Transverse colon (tissue), 4 donors: ENCODE results near the gene ZNF433. TPM values are rescaled to one million over a fixed set of nuclear protein-coding genes. Genes with fewer than 3 reads are reported as not detected.

Experiments
- DNase-seq: peaks from one replicate; pipeline ENCODE4 v3.0.0-alpha.2; 2019
- H3K27ac ChIP-seq, 4 donors: fragments of 200-600 bp; sonication (generic); 2 replicates each; pipeline ENCODE4 v1.5.1; 2016 to 2018; ENCODE audit warnings: inconsistent platforms in 4 of 4
- H3K27me3 ChIP-seq: fragments of 200-600 bp; sonication (generic); 2 replicates; pipeline ENCODE4 v1.5.1; 2017; ENCODE audit warnings: inconsistent platforms
- H3K36me3 ChIP-seq, 4 donors: fragments of 200-600 bp; sonication (generic); 2 replicates each; pipeline ENCODE4 v1.5.1; 2017 to 2019; ENCODE audit warnings: inconsistent platforms in 4 of 4
- H3K4me1 ChIP-seq, 4 donors: fragments of 200-600 bp; sonication (generic); 2 replicates each; pipeline ENCODE4 v1.5.1; 2017 to 2020; ENCODE audit warnings: inconsistent platforms in 4 of 4
- H3K4me3 ChIP-seq, 4 donors: fragments of 200-600 bp; sonication (generic); 1 replicate in 1 of 4; 2 replicates in 3 of 4; pipeline versions ENCODE4 v1.5.1 to v1.6.1; 2017 to 2019; ENCODE audit warnings: inconsistent platforms in 4 of 4
- H3K9me3 ChIP-seq, 2 donors: fragments of 200-600 bp; sonication (generic); 2 replicates each; pipeline ENCODE4 v1.5.1; 2017 to 2019; ENCODE audit warnings: inconsistent platforms in 2 of 2
- EP300 ChIP-seq: sonication (generic); formaldehyde crosslinking; IDR thresholded peaks from one replicate; pipeline ENCODE4 v1.6.1; 2017; ENCODE audit warnings: antibody characterized with exemption, low read depth
- POLR2A ChIP-seq: fragments of 450-650 bp; IDR thresholded peaks from one replicate; pipeline ENCODE4 v1.6.1; 2016; ENCODE audit warnings: antibody characterized with exemption, mild to moderate bottlenecking, moderate library complexity
- POLR2AphosphoS5 ChIP-seq, 3 donors: sonication (generic); formaldehyde crosslinking; IDR thresholded peaks; one replicate each; pipeline ENCODE4 v1.6.1; 2016; ENCODE audit warnings: antibody characterized with exemption in 3 of 3
- WGBS, 2 donors: methylation state at CpG; one replicate each; pipeline ENCODE4 v1.1.5; 2018; ENCODE audit warnings: low coverage in 1 of 2; 5-methylcytosine and 5-hydroxymethylcytosine counted together
- in situ Hi-C, 4 donors: fragments of 200-750 bp; cut with MboI; loops; one replicate each; pipeline versions ENCODE4 v1.15.0 to v1.15.1; 2017; ENCODE audit warnings: low sequenced_read_pairs in 3 of 4, low pct_ligation_motif_present in 1 of 4, low pct_unique_long_range_greater_than_20kb in 1 of 4
- intact Hi-C: fragments of 100-400 bp; cut with DNase I; formaldehyde crosslinking; loops from one replicate; pipeline ENCODE4 v1.15.1; 2023; ENCODE audit warnings: low total_unique reads
- total RNA-seq, 4 donors: library from RNA; depleted of rRNA; stranded (reverse); fragments of >200 nt; gene quantifications; one replicate each; pipeline ENCODE4 v1.1.0, GENCODE V29; 2016
- TF ChIP-seq, protein P1 (sequence below), 5 experiments: fragments of 200-600 bp in 3 of 5; fragments of 450-650 bp in 2 of 5; sonication (generic) in 3 of 5; IDR thresholded peaks; 1 replicate in 2 of 5; 2 replicates in 3 of 5; pipeline ENCODE4 v1.5.1; 2016 to 2017; ENCODE audit warnings: antibody characterized with exemption in 5 of 5, inconsistent platforms in 3 of 5, mild to moderate bottlenecking in 2 of 5, moderate library complexity in 1 of 5

Gene ZNF433
- total RNA-seq, 4 donors from 2014 or later: 3.2 to 13.5 (median 4.7) TPM

DNA sequence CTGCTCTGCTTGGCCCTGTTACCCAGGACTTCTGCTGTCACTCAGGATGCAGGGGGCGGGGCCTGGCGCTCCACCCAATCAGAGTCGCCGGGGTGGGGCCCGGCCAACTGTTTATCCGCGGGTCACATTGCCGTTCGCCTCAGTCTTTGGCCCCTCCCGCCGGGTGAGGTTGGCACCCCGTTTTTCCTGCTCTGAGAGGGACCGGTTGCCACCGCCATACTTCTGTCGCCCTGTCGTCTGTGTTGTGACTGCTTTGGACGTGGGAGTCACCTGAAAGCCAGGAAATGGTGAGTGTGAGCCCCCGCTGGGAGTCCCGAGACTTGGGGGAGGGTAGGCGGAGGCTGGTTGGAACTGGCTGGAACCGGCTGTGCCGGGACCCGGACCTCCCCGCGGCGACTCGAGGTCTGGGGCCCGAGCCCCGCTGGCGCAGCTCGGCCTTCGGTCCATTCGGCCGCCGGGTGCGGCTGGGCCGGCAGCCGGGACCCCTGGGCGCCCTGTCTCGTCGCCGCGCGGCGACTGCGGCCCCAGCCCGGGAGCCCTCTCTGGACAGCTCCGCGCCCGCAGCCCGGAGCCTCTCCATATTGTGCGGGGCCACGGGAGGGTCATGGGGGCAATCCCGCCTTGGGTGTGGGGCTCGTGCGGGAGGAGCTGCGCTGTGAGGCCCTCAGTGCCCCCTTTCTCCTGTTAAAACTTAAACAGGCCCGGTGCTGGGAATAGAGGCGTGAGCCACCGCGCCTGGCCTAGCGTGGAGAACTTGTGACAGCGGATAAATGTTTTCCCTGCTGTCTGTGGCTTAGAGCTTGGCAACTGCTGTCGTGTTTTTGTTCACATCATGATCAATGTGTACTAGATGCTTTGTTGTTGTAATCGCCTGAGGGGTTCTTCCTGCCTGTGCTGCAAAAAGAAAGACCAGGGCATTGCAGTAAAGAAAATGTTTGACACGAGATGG lies 29.4 kb upstream of the ZNF433 start, which contains the start of gene ZNF844:
TSS of gene ZNF844 (plus strand) at position 142 of the 949 bp plus-strand sequence. CDS start at position 285, 143 bp downstream.
- Histone ChIP-seq H3K27ac (peak within 1 kb of the TSS; percentile 91 to 95 (median 92)), H3K9me3 (peaks cover 25 to 39% of the 10 kb centered on the region in 2 donors), H3K4me3 (peak within 1 kb of the TSS; percentile 65 to 87 (median 80)), H3K4me1 (peaks cover 4 to 16% (median 6%) of the 10 kb centered on the region in 4 donors), H3K27me3 (no peaks in the 10 kb centered on the region), H3K36me3 (peaks cover 0 to 15% (median 5%) of the 10 kb centered on the region in 4 donors)
- DNase-seq: peak; percentile 98
- TF ChIP-seq POLR2A (peak; percentile 97), POLR2AphosphoS5 (IDR thresholded peaks at IDR 0.05) (peak; percentile 95 to 98 (median 98))
- TF ChIP-seq, protein P1, sequence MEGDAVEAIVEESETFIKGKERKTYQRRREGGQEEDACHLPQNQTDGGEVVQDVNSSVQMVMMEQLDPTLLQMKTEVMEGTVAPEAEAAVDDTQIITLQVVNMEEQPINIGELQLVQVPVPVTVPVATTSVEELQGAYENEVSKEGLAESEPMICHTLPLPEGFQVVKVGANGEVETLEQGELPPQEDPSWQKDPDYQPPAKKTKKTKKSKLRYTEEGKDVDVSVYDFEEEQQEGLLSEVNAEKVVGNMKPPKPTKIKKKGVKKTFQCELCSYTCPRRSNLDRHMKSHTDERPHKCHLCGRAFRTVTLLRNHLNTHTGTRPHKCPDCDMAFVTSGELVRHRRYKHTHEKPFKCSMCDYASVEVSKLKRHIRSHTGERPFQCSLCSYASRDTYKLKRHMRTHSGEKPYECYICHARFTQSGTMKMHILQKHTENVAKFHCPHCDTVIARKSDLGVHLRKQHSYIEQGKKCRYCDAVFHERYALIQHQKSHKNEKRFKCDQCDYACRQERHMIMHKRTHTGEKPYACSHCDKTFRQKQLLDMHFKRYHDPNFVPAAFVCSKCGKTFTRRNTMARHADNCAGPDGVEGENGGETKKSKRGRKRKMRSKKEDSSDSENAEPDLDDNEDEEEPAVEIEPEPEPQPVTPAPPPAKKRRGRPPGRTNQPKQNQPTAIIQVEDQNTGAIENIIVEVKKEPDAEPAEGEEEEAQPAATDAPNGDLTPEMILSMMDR (IDR thresholded peaks at IDR 0.05): no peak
- in situ Hi-C loops: no loop called here
- intact Hi-C loops: no loop called here
- 2 to 25% methylated on average over 4 to 59 of the region's 66 CpGs for WGBS, 2 donors

DNA sequence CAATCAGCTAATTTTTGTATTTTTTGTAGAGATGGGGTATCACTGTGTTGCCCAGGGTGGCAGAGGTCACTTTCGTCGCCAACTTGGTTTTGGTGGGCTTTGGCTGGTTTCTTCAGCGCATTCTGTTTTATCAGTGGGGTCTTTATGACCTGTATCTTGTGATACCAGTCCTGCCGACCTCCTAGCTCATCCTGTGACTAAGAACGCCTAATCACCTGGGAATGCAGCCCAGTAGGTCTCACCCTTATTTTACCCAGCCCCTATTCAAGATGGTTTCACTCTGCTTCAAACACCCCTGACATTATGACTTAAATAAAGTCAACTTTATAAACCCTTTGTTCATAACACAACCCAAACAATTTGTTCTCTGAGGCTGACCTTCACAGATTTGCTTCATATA lies 20.3 kb upstream of the ZNF433 start:
- DNase-seq: no peak
- Histone ChIP-seq H3K4me1 (peaks cover 0 to 19% (median 17%) of the 10 kb centered on the region in 4 donors), H3K27ac (no peak overlapping the region), H3K36me3 (no peaks in the 10 kb centered on the region), H3K4me3 (no peak overlapping the region), H3K27me3 (no peaks in the 10 kb centered on the region), H3K9me3 (no peaks in the 10 kb centered on the region)
- in situ Hi-C loops (loop anchor here in 3 of 4 donors (5.0 to 10.0 kb wide), 2 partner anchors 87 to 89 kb away; partner anchors contain the start of gene ZNF20 (in 3 of the 3)), intact Hi-C loops (loop anchor here (5.0 kb wide), 1 partner anchor 87 kb away; the partner anchor contains the start of gene ZNF20)
- WGBS, 2 donors: 76 to 80% methylated on average over 3 to 5 of the region's 5 CpGs
- no peak for TF ChIP-seq POLR2AphosphoS5 (IDR thresholded peaks at IDR 0.05)
- TF ChIP-seq, protein P1 (IDR thresholded peaks at IDR 0.05): no peak
- no peak for TF ChIP-seq EP300
- no peak for TF ChIP-seq POLR2A

DNA sequence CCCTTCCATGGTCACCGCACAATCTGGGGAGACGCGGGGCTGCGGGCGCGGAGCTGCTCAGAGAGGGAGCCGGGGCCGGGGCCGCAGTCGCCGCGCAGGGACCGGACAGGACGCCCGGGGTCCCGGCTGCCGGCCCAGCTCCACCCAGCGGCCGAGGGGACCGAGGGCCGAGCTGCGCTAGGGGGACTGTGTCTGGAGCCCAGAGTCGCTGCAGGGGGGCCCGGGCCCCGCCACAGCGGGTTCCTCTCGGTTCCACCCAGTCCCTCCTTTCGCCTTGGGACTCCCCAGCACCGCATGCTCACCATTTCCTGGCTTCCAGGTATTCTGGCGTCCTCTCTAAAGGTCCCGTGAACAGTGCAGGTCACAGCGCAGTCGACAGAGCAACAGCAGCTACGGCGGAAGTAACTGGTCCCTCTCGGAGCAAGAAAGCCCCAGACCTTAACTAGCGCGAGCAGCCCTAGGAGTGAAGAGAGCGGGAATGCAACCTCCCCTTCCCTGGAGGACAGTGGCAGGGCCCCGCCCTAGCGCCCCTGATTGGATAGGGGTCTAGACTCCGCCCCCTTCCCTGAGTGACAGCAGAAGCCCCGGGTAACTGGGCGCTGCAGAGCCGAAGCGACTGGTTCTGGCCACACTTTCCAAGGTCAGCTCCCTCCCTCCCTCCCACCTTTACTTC lies 17.2 kb upstream of the ZNF433 start, which contains the start of gene ZNF878:
TSS of gene ZNF878 (minus strand) at position 465 of the 673 bp plus-strand sequence. CDS start at position 305, 160 bp downstream.
- peak; percentile 93 for DNase-seq
- TF ChIP-seq POLR2AphosphoS5 (IDR thresholded peaks at IDR 0.05) (peak; percentile 90 to 99 (median 93)), POLR2A (peak; percentile 76), EP300 (no peak)
- TF ChIP-seq, protein P1 (IDR thresholded peaks at IDR 0.05): no peak
- no peaks in the 10 kb centered on the region for H3K27me3 ChIP-seq
- H3K4me1 ChIP-seq: peaks cover 0 to 19% (median 13%) of the 10 kb centered on the region in 4 donors
- in situ Hi-C loops: loop anchor here in 2 of 4 donors (10.0 kb wide), 1 partner anchor 92 kb away; the partner anchor contains the start of gene ZNF20 (in 2 of the 2)
- 0 to 1% methylated on average over 1 to 39 of the region's 46 CpGs for WGBS, 2 donors
- no peaks in the 10 kb centered on the region for H3K36me3 ChIP-seq
- H3K4me3 ChIP-seq: peak within 1 kb of the TSS; percentile 59 to 89 (median 64)
- peak within 1 kb of the TSS; percentile 75 to 85 (median 82) for H3K27ac ChIP-seq
- intact Hi-C loops: no loop called here
- no peaks in the 10 kb centered on the region for H3K9me3 ChIP-seq
